Dendritic cell treated with granulocyte-macrophage colony-stimulating factor and Interleukin-4, amounts not matched to agents 40 ng/mL and 50 ng/mL, for 4 days (primary cell): ENCODE measurements around the gene ITGB1.
"Not testable (repeated sequence)": the region's sequence is repeated elsewhere in the genome, so short reads cannot be mapped to it uniquely, and the experiment has no call there.

Experiments
- H3K27ac Mint-ChIP-seq: one replicate; pipeline ENCODE4 v1.8.0; 2022; ENCODE audit warnings: mild to moderate bottlenecking, mixed read lengths
- H3K27me3 Mint-ChIP-seq: one replicate; pipeline ENCODE4 v1.8.0; 2022; ENCODE audit warnings: mild to moderate bottlenecking, mixed read lengths
- H3K36me3 Mint-ChIP-seq: one replicate; pipeline ENCODE4 v1.8.0; 2022; ENCODE audit warnings: low read depth, mixed read lengths
- H3K4me1 Mint-ChIP-seq: one replicate; pipeline ENCODE4 v1.8.0; 2022; ENCODE audit warnings: low read depth, mixed read lengths
- H3K4me3 Mint-ChIP-seq: one replicate; pipeline ENCODE4 v1.8.0; 2022; ENCODE audit warnings: mild to moderate bottlenecking, moderate library complexity, mixed read lengths
- H3K9me3 Mint-ChIP-seq: one replicate; pipeline ENCODE4 v1.8.0; 2022; ENCODE audit warnings: mixed read lengths
- intact Hi-C: fragments of 100-400 bp; cut with micrococcal nuclease; formaldehyde crosslinking; loops from one replicate; pipeline ENCODE4 v1.15.0; 2022

Gene ITGB1

GRCh38 chr10:32985341-32985764, 27.3 kb upstream of the ITGB1 start:
- Mint-ChIP-seq H3K9me3 (no peaks in the 10 kb centered on the region), H3K36me3 (no peaks in the 10 kb centered on the region)
- intact Hi-C loops: no loop called here

DNA sequence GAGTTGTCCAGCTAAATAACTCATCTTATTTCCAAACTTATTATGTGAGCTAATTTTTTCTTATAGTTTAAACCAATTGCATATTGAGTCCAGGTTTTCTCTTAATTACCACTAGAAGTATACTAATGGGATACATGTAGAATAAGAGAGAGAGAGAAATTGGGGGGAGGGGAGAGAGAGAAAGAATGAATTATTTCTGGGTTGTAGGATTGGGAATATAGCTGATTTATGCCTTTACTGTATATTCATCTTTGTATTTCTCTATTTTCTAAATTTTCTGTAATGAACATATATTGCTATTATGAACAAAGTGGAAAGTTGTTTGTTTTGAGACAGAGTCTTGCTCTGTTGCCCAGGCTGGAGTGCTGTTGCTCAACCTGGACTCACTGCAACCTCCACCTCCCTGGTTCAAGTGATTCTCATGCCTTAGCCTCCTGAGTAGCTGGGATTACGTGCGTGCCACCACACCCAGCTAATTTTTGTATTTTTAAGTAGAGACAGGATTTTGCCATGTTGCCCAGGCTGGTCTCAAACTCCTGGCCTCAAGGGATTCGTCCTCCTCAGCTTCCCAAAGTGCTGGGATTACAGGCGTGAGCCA, 26.1 kb upstream of the ITGB1 start:
- Mint-ChIP-seq H3K4me1 (peaks cover 29% of the 10 kb centered on the region), H3K9me3 (no peaks in the 10 kb centered on the region), H3K4me3 (no peak overlapping the region), H3K36me3 (no peaks in the 10 kb centered on the region), H3K27me3 (no peaks in the 10 kb centered on the region), H3K27ac (no peak overlapping the region)
- intact Hi-C loops: no loop called here

More at GRCh38 chr10:32985341-32985764, 27.3 kb upstream of the ITGB1 start:
- no peak overlapping the region for H3K4me3 Mint-ChIP-seq
- H3K27ac Mint-ChIP-seq: no peak overlapping the region
- peaks cover 26% of the 10 kb centered on the region for H3K4me1 Mint-ChIP-seq
- H3K27me3 Mint-ChIP-seq: no peaks in the 10 kb centered on the region

DNA sequence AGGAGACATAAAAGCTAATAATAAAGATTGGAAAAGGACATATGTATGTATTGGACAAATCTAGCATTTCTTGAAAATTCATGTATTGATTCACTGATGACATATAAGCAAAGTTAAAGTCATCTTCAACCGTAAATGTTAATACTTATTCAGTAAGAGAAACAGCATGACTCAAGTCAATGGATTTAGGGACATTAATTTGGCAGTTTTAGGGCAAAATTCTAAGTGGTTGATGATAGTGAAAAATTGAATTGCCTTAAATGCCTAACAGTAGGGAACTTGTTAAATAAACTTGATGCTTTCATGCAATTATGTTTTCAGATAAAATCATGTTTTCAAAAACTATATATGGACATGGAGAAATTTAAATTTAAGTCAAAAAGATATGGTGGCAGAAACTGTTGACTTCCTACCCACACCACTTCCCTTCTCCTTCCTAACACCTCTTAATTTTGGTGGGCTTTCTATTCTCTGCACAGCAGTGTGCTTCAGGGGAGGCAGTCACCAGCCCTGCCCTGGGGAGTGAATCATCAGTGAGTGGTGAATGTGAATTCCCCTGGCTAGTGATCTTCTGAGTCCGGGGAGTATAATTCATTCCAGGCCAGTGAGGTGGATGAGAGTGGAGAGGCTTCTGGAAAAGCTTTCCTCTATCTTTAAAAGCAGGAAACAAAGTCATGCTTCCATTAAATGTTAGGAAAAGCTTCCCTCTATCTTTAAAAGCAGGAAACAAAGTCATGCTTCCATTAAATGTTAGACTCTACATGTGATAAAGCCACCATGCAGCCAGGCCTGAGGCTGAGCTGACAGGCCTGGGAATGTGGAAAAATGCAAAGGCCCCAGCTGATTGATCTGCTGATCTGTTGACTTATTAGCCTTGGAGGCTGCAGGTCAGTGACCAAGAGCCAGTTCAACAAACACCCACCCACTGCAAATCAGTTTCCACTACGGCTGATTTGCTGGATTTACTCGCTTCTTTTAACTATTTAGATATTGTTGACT, 25.2 kb upstream of the ITGB1 start:
- Mint-ChIP-seq H3K9me3 (no peaks in the 10 kb centered on the region), H3K4me3 (no peak overlapping the region), H3K36me3 (no peaks in the 10 kb centered on the region), H3K4me1 (peaks cover 29% of the 10 kb centered on the region), H3K27me3 (no peaks in the 10 kb centered on the region), H3K27ac (no peak overlapping the region)
- intact Hi-C loops: no loop called here

- Mint-ChIP-seq H3K36me3 (no peaks in the 10 kb centered on the region), H3K27me3 (no peaks in the 10 kb centered on the region), H3K9me3 (no peaks in the 10 kb centered on the region), H3K4me3 (no peak overlapping the region), H3K27ac (no peak overlapping the region), H3K4me1 (peaks cover 29% of the 10 kb centered on the region)
- intact Hi-C loops: no loop called here
Measured at GRCh38 chr10:32982293-32982709, 24.3 kb upstream of the ITGB1 start.

DNA sequence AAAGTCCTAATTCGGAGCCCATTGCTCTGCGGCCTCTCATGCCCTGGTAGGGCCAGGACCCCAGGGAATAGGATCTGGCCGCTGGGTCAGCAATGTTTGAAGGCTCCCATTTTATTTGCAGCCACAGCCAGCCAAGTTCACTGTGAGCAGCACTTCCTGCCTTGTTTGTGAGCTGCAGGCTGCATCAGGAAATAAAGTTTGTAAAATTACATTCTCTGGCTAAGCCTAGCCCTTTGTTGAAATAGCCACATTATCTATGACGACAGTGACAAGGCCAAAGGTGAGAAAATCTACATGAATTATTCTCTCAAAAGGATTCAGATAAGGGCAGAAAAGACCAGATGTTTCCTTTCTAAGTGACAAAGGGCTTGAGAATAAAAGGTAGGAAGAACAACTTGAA, 23.7 kb upstream of the ITGB1 start:
- Mint-ChIP-seq H3K27me3 (no peaks in the 10 kb centered on the region), H3K4me1 (peaks cover 29% of the 10 kb centered on the region), H3K9me3 (no peaks in the 10 kb centered on the region), H3K4me3 (no peak overlapping the region), H3K27ac (peak overlapping the region; percentile 90), H3K36me3 (no peaks in the 10 kb centered on the region)
- intact Hi-C loops: no loop called here

DNA sequence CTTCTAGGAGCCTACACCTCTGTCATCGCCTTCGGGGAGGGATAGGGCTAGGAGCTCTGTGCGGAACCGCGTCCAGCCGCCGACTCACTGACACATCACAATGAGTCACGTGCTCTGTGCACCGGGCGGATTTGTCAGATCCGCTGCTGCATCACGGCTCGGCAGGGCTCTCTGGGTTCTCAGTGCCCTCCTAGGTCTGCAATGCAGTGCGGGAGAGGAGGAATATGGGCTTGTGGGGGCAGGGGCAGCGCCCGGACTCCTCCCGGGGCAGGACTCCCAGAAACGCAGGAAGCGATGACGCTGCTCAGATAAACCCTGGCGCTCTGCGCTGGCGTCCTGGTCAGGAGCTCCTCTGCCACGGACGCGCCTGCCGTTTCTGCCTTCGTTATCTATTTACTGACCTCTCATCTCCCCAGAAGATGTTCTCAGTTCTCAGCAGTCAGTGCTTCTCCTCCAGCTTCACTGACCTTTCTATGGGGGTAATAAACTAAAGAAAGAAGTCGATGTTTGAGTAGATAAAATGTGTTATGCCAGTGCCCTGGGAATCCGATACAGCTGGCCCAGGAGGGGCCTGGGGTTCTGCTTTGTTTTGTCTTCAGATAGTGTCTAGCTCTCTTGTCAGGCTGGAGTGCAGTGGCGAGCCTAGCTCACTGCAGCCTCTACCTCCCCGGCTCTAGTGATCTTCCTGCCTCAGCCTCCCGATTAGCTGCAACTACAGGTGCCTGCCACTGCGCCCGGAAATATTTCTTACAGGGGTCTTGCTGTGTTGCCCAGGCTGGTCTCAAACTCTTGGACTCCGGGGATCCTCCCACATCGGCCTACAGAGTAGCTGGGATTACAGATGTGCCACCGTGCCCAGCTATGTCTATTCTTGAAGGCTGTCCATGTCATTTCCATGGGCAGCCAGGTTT, 22.8 kb upstream of the ITGB1 start:
- Mint-ChIP-seq H3K4me3 (peak overlapping the region; percentile 87), H3K27ac (peak overlapping the region; percentile 90), H3K27me3 (no peaks in the 10 kb centered on the region), H3K36me3 (no peaks in the 10 kb centered on the region), H3K4me1 (peaks cover 29% of the 10 kb centered on the region), H3K9me3 (no peaks in the 10 kb centered on the region)
- intact Hi-C loops: loop anchor here (1.0 kb wide), 1 partner anchor 19 kb away; no protein-coding TSS in a partner anchor

- Mint-ChIP-seq H3K4me3 (peak overlapping the region; percentile 87), H3K9me3 (no peaks in the 10 kb centered on the region), H3K4me1 (peaks cover 25% of the 10 kb centered on the region), H3K27ac (peak overlapping the region; percentile 90), H3K36me3 (no peaks in the 10 kb centered on the region), H3K27me3 (no peaks in the 10 kb centered on the region)
- intact Hi-C loops: loop anchor here (1.0 kb wide), 1 partner anchor 18 kb away; no protein-coding TSS in a partner anchor
Measured at GRCh38 chr10:32980242-32980557, 22.2 kb upstream of the ITGB1 start.

- H3K27ac Mint-ChIP-seq, H3K36me3 Mint-ChIP-seq, H3K27me3 Mint-ChIP-seq, H3K9me3 Mint-ChIP-seq, H3K4me3 Mint-ChIP-seq: not testable (repeated sequence)
- intact Hi-C loops: loop anchor here (1.0 kb wide), 1 partner anchor 17 kb away; no protein-coding TSS in a partner anchor
- peaks cover 22% of the 10 kb centered on the region for H3K4me1 Mint-ChIP-seq
Measured at GRCh38 chr10:32979719-32980118, 21.7 kb upstream of the ITGB1 start.

GRCh38 chr10:32979041-32979440, 21.0 kb upstream of the ITGB1 start:
- peaks cover 18% of the 10 kb centered on the region for H3K4me1 Mint-ChIP-seq
- no peak overlapping the region for H3K4me3 Mint-ChIP-seq
- no peak overlapping the region for H3K27ac Mint-ChIP-seq
- no peaks in the 10 kb centered on the region for H3K27me3 Mint-ChIP-seq
- intact Hi-C loops: no loop called here
- H3K36me3 Mint-ChIP-seq: no peaks in the 10 kb centered on the region
- no peaks in the 10 kb centered on the region for H3K9me3 Mint-ChIP-seq

- H3K4me1 Mint-ChIP-seq: peaks cover 14% of the 10 kb centered on the region
- intact Hi-C loops, H3K36me3 Mint-ChIP-seq, H3K27me3 Mint-ChIP-seq, H3K27ac Mint-ChIP-seq, H3K4me3 Mint-ChIP-seq, H3K9me3 Mint-ChIP-seq: not testable (repeated sequence)
Measured at GRCh38 chr10:32977846-32978809, 20.1 kb upstream of the ITGB1 start.

DNA sequence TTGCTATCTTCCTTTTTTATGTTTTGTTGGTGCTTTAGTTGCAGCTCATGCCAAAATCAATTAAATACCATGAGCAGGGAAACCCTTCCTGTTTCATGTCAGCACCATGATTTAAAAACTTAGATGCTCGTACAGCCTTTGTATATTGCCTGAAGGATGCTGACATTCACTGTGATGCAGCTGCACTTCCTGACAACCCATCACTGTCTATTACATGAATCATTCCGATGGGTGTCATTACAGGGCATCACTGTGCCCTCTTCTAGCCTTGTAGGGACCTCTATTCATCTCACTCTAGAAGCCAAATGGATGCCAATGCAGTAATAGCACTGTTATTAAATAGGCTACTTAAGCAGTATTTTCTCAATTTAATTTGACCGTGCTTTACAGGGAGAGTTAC, 18.3 kb upstream of the ITGB1 start:
- intact Hi-C loops: no loop called here
- H3K4me3 Mint-ChIP-seq: no peak overlapping the region
- peaks cover 12% of the 10 kb centered on the region for H3K4me1 Mint-ChIP-seq
- H3K27ac Mint-ChIP-seq: no peak overlapping the region
- H3K36me3 Mint-ChIP-seq: no peaks in the 10 kb centered on the region
- H3K27me3 Mint-ChIP-seq: no peaks in the 10 kb centered on the region
- H3K9me3 Mint-ChIP-seq: no peaks in the 10 kb centered on the region

- H3K4me1 Mint-ChIP-seq: no peaks in the 10 kb centered on the region
- no peaks in the 10 kb centered on the region for H3K27me3 Mint-ChIP-seq
- intact Hi-C loops: no loop called here
- no peaks in the 10 kb centered on the region for H3K9me3 Mint-ChIP-seq
- H3K4me3 Mint-ChIP-seq: no peak overlapping the region
- no peaks in the 10 kb centered on the region for H3K36me3 Mint-ChIP-seq
- no peak overlapping the region for H3K27ac Mint-ChIP-seq
Measured at GRCh38 chr10:32972929-32973328, 14.9 kb upstream of the ITGB1 start.

GRCh38 chr10:32972460-32972859, 14.4 kb upstream of the ITGB1 start:
- H3K36me3 Mint-ChIP-seq: no peaks in the 10 kb centered on the region
- H3K4me3 Mint-ChIP-seq: no peak overlapping the region
- intact Hi-C loops: no loop called here
- no peaks in the 10 kb centered on the region for H3K9me3 Mint-ChIP-seq
- H3K27me3 Mint-ChIP-seq: no peaks in the 10 kb centered on the region
- H3K4me1 Mint-ChIP-seq: no peaks in the 10 kb centered on the region
- no peak overlapping the region for H3K27ac Mint-ChIP-seq
